RWPE1 (cell line): ENCODE results near the gene CDIP1.
A peak's percentile ranks its signal among the peaks of the same experiment; 100 is the strongest.

Source experiments
- CTCF ChIA-PET: fragments of 350-600 bp; sonication (Branson Sonifier 250); formaldehyde crosslinking; extraction: SDS; loops from one replicate; lab custom pipeline; 2021; lab: Yijun Ruan, JAX
- POLR2A ChIA-PET: fragments of 400-600 bp; formaldehyde crosslinking; extraction: SDS; loops from one replicate; lab custom pipeline; 2020; ENCODE audit warnings: antibody characterized with exemption; ENCODE audit not compliant: low non-redundant PET; lab: Yijun Ruan, JAX
- DNase-seq: peaks from one replicate; pipeline ENCODE4 v3.0.0; 2012; ENCODE audit warnings: low spot score
- H3K27ac ChIP-seq: fragments of 450-650 bp; 2 replicates; pipeline ENCODE4 v1.5.1; 2017
- CTCF ChIP-seq: fragments of 450-650 bp; conservative IDR thresholded peaks from 2 replicates; pipeline ENCODE4 v1.5.1; 2017; ENCODE audit warnings: low read depth, mild to moderate bottlenecking

CDIP1 gene

DNA sequence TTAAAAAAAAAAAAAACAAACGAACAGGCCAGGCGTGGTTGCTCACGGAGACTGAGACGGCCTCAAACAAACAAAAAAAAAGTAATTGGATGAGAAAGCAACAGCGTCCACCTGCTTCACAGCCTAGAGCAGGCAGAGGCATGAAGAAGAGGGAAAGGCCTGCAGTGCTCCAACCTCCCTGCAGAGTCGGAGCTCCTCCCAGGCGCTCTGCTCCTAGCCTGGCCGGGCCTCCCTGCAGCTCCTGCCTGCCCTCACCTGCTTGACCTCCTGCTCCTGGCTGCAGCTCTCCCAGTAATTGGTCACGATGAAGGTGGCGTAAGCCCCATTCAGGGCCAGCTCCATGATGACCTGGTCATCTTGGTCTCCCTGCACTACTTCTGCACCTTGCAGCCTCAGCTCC is 69.6 kb downstream of the CDIP1 start:
- CTCF ChIA-PET = no interaction called here
- DNase-seq = no peak

DNA sequence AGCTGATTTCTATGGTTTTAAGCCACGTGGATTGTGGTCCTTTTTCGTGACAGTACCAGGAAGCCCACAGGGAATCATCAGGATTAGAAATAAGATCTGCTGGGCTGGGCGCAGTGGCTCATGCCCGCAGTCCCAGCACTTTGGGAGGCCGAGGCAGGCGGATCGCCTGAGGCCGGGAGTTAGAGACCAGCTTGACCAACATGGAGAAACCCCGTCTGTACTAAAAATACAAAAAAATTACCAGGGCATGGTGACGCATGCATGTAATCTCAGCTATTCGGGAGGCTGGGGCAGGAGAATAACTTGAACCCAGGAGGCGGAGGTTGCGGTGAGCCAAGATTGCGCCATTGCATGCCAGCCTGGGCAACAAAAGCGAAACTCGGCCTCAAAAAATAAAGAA is 70.7 kb downstream of the CDIP1 start:
- no peak overlapping the region for H3K27ac ChIP-seq
- DNase-seq = no peak
- ChIA-PET CTCF (interaction anchor here (0.6 kb wide), 2 partner anchors 11 to 16 kb away, joined by 3 to 6 read pairs; no protein-coding TSS in a partner anchor), POLR2A (no interaction called here)
- TF ChIP-seq CTCF = no peak

More for the DNA sequence above, 69.6 kb downstream of the CDIP1 start:
- peak overlapping the region; percentile 25; the same call in 1 of the 2 replicates for H3K27ac ChIP-seq
- POLR2A ChIA-PET = no interaction called here
- TF ChIP-seq CTCF = no peak

GRCh38 chr16:4465977-4466779 is 72.4 kb downstream of the CDIP1 start:
- H3K27ac ChIP-seq = peak overlapping the region; percentile 69; the same call in 1 of the 2 replicates
- POLR2A ChIA-PET = no interaction called here
- CTCF ChIA-PET = no interaction called here
- no peak for DNase-seq
- TF ChIP-seq CTCF = no peak

DNA sequence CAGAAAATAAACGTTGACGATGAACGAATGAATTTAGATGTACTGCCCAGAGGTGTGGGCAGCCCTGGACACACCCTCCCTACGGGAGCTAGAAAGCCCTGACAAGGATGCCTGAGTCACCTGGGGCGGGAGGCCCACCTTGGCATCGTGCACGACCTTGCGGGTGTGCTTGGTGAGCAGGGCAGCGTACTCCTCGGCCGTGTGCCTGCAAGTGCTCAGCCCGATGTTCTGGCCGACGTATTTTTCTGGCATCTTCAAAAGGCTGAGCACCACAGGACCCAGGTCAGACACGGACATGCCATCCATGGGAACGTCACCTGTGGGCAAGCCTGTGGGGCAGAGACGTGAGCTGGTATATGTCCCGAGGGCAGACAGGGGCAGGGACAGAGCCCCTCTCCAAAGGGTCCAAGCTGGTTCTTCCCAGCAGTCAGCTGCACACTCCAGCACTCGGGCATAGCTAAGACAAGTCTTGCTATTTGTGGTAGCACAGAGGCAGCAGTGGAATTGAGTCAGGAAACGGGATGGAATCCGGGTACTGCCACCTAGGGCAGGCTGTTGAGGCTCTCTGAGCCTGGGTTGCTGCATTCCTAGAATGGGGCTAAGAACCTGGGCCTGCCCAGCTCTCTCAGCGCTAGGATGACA is 74.9 kb downstream of the CDIP1 start:
- peak overlapping the region; percentile 69 for H3K27ac ChIP-seq
- no peak for TF ChIP-seq CTCF
- POLR2A ChIA-PET = interaction anchor here (0.5 to 0.8 kb wide), 6 partner anchors 9 to 481 kb away, joined by 3 to 9 read pairs (median 3); partner anchors contain the start of gene NMRAL1
- DNase-seq = peak; percentile 65
- CTCF ChIA-PET = interaction anchor here (0.7 to 1.4 kb wide), 3 partner anchors 14 to 122 kb away, joined by 3 to 6 read pairs (median 5); no protein-coding TSS in a partner anchor

DNA sequence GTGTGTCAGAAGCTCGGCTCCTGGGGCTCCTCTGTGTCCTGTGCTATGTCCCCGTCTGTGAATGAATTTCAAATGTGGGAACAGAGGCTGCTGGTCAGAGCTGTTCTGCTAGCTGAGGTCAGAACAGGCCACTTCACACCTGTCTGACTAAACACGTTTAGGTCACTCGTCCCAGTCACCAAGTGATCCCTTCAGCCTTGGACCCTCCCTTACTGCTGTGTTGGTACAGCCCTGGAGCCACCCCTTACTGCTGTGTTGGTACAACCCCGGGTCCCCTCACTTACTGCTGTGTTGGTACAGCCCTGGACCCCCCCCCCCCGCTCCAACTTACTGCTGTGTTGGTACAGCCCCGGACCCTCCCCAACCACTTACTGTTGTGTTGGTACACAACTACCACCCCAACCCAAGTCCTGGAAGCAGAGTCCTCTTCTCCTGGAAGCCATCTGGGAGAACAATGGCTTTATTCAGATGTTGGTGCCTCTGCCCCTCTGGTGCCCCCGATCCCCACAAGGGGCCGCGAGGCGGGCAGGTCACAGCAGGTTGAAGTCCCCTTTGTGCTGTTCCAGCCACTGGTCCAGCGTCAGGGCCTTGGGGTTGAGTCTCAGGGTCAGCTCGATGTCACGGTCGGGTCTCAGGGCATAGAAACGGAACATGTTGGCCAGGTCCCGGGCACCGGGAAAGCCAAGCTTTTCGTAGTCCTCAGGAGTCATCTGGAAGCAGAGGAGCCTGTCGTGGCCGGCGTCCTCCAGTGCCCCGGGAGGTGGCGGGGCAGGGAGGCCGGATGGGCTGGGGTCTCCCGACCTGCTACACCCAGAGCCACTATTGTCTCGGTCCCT is 77.1 kb downstream of the CDIP1 start:
- CTCF ChIA-PET = interaction anchor here (0.5 to 0.7 kb wide), 3 partner anchors 17 to 1423 kb away, joined by 3 to 5 read pairs (median 3); no protein-coding TSS in a partner anchor
- TF ChIP-seq CTCF = no peak
- peak overlapping the region; percentile 69 for H3K27ac ChIP-seq
- POLR2A ChIA-PET = interaction anchor here (0.6 kb wide), 1 partner anchor 10 kb away, joined by 4 read pairs; no protein-coding TSS in a partner anchor
- DNase-seq = peak; percentile 30

DNA sequence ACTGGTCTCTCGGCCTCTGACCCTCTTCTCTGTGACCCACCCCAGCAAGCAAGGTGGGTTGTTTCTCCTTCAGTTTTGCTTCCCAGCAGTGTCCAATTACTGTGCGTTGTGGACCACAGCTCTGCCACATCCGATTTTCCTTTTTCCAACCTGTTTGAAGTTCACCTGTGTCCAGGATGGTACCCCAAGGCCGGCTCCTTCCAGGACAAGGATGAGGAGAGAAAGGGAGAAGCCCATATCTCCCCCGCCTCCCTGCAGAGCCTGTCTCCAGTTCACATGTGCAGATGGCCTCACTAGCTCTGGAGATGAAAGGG is 77.7 kb downstream of the CDIP1 start:
- ChIA-PET CTCF (interaction anchor here (0.6 kb wide), 2 partner anchors 17 to 54 kb away, joined by 3 read pairs; no protein-coding TSS in a partner anchor), POLR2A (no interaction called here)
- TF ChIP-seq CTCF = no peak
- no peak for DNase-seq
- peak overlapping the region; percentile 69 for H3K27ac ChIP-seq
